DOHH2 (cell line): ENCODE measurements around the gene URB1.

Experiments used
- H3F3A ChIP-seq: fragments of 200-600 bp; sonication (generic), shearing (Covaris generic); 2 replicates; pipeline ENCODE4 v1.6.0; 2016; ENCODE audit warnings: antibody characterized with exemption, mild to moderate bottlenecking; ENCODE audit not compliant: control insufficient read depth, insufficient read depth
- H3K27ac ChIP-seq: fragments of 200-600 bp; sonication (generic); 2 replicates; pipeline ENCODE4 v1.5.1; 2014; ENCODE audit warnings: low read depth, mild to moderate bottlenecking, low read length, moderate library complexity
- H3K27me3 ChIP-seq: fragments of 200-600 bp; sonication (generic); 2 replicates; pipeline ENCODE4 v1.6.1; 2014; ENCODE audit warnings: mild to moderate bottlenecking, low read length, mixed read lengths; ENCODE audit not compliant: control insufficient read depth
- H3K36me3 ChIP-seq: fragments of 200-600 bp; sonication (generic); 2 replicates; pipeline ENCODE4 v1.6.1; 2014; ENCODE audit warnings: mild to moderate bottlenecking, low read length, moderate library complexity, mixed read lengths; ENCODE audit not compliant: control insufficient read depth
- H3K4me1 ChIP-seq: fragments of 200-600 bp; sonication (generic); 2 replicates; pipeline ENCODE4 v1.6.1; 2014; ENCODE audit warnings: mild to moderate bottlenecking, low read length, mixed read lengths; ENCODE audit not compliant: control insufficient read depth
- H3K4me2 ChIP-seq: fragments of 200-600 bp; sonication (generic); 2 replicates; pipeline ENCODE4 v1.6.0; 2014; ENCODE audit warnings: mild to moderate bottlenecking, low read length, moderate library complexity
- H3K4me3 ChIP-seq: fragments of 200-600 bp; sonication (generic); 2 replicates; pipeline ENCODE4 v1.5.1; 2014; ENCODE audit warnings: mild to moderate bottlenecking, low read length, mixed read lengths
- H3K79me2 ChIP-seq: fragments of 200-600 bp; sonication (generic); 2 replicates; pipeline ENCODE4 v1.6.1; 2014; ENCODE audit warnings: mild to moderate bottlenecking, low read length, mixed read lengths; ENCODE audit not compliant: control insufficient read depth
- H3K9me2 ChIP-seq: fragments of 200-600 bp; sonication (generic); replicated peaks from 2 replicates; pipeline ENCODE4 v1.6.1; 2014; ENCODE audit warnings: mild to moderate bottlenecking, low read length, mixed read lengths; ENCODE audit not compliant: control insufficient read depth
- H3K9me3 ChIP-seq: fragments of 200-600 bp; sonication (generic); 2 replicates; pipeline ENCODE4 v1.6.1; 2014; ENCODE audit warnings: antibody characterized with exemption, low read length, mixed read lengths; ENCODE audit not compliant: control insufficient read depth, insufficient read depth
- H4K20me1 ChIP-seq: fragments of 200-600 bp; sonication (generic); 2 replicates; pipeline ENCODE4 v1.6.0; 2014; ENCODE audit warnings: low read depth, mild to moderate bottlenecking, antibody characterized with exemption, low read length, moderate library complexity; ENCODE audit not compliant: control insufficient read depth, insufficient read depth
- CTCF ChIP-seq: fragments of 200-600 bp; sonication (generic); IDR thresholded peaks from one replicate; pipeline ENCODE4 v1.5.1; 2014; ENCODE audit warnings: antibody characterized with exemption, mild to moderate bottlenecking, low read depth, low read length; ENCODE audit not compliant: poor library complexity, severe bottlenecking
- EZH2phosphoT487 ChIP-seq: fragments of 200-600 bp; sonication (generic); IDR thresholded peaks from 2 replicates; pipeline ENCODE4 v1.6.1; 2017; ENCODE audit warnings: borderline replicate concordance, mild to moderate bottlenecking, antibody characterized with exemption, low read length, moderate library complexity, mixed read lengths

URB1 gene

GRCh38 chr21:32427958-32428623 lies 35.3 kb upstream of the URB1 start:
- H3K4me3 ChIP-seq: no peak overlapping the region
- peaks cover 5% of the 10 kb centered on the region; the same call in 1 of the 2 replicates for H3K27me3 ChIP-seq
- H3K36me3 ChIP-seq: no peaks in the 10 kb centered on the region
- H3K9me2 ChIP-seq: no peaks in the 10 kb centered on the region
- no peaks in the 10 kb centered on the region for H3K9me3 ChIP-seq
- no peaks in the 10 kb centered on the region for H3F3A ChIP-seq
- no peaks in the 10 kb centered on the region for H3K79me2 ChIP-seq
- TF ChIP-seq EZH2phosphoT487 (no peak), CTCF (no peak)
- no peaks in the 10 kb centered on the region for H4K20me1 ChIP-seq
- H3K4me1 ChIP-seq: no peaks in the 10 kb centered on the region
- no peak overlapping the region for H3K4me2 ChIP-seq
- no peak overlapping the region for H3K27ac ChIP-seq

- Histone ChIP-seq H3K4me2 (no peak overlapping the region), H3K4me3 (no peak overlapping the region), H3F3A (no peaks in the 10 kb centered on the region), H3K36me3 (no peaks in the 10 kb centered on the region), H3K9me3 (no peaks in the 10 kb centered on the region), H3K79me2 (no peaks in the 10 kb centered on the region), H3K9me2 (no peaks in the 10 kb centered on the region), H3K4me1 (no peaks in the 10 kb centered on the region), H3K27me3 (peaks cover 5% of the 10 kb centered on the region; the same call in 1 of the 2 replicates), H3K27ac (no peak overlapping the region), H4K20me1 (no peaks in the 10 kb centered on the region)
- TF ChIP-seq EZH2phosphoT487 (no peak), CTCF (no peak)
Observed at GRCh38 chr21:32426592-32427051, 33.8 kb upstream of the URB1 start.

- Histone ChIP-seq H3K9me2 (no peaks in the 10 kb centered on the region), H4K20me1 (no peaks in the 10 kb centered on the region), H3K79me2 (no peaks in the 10 kb centered on the region), H3K27me3 (peaks cover 5% of the 10 kb centered on the region; the same call in 1 of the 2 replicates), H3K9me3 (no peaks in the 10 kb centered on the region), H3K36me3 (no peaks in the 10 kb centered on the region), H3K4me3 (no peak overlapping the region), H3F3A (no peaks in the 10 kb centered on the region), H3K4me1 (no peaks in the 10 kb centered on the region), H3K27ac (no peak overlapping the region), H3K4me2 (no peak overlapping the region)
- TF ChIP-seq EZH2phosphoT487 (no peak), CTCF (no peak)
Observed at GRCh38 chr21:32426066-32426465, 33.3 kb upstream of the URB1 start.

GRCh38 chr21:32425628-32426027 lies 32.8 kb upstream of the URB1 start:
- H3K79me2 ChIP-seq: no peaks in the 10 kb centered on the region
- no peaks in the 10 kb centered on the region for H3K9me2 ChIP-seq
- H3K4me3 ChIP-seq: no peak overlapping the region
- no peak overlapping the region for H3K27ac ChIP-seq
- H3K4me1 ChIP-seq: no peaks in the 10 kb centered on the region
- no peaks in the 10 kb centered on the region for H3F3A ChIP-seq
- TF ChIP-seq EZH2phosphoT487 (no peak), CTCF (no peak)
- no peaks in the 10 kb centered on the region for H4K20me1 ChIP-seq
- H3K27me3 ChIP-seq: peaks cover 5% of the 10 kb centered on the region; the same call in 1 of the 2 replicates
- H3K9me3 ChIP-seq: no peaks in the 10 kb centered on the region
- H3K36me3 ChIP-seq: no peaks in the 10 kb centered on the region
- no peak overlapping the region for H3K4me2 ChIP-seq
